Left lung (tissue), 10 donors: ENCODE measurements around the gene CABLES1. TPM values are rescaled to one million over a fixed set of nuclear protein-coding genes. Genes with fewer than 3 reads are reported as not detected.

Source experiments
- ATAC-seq: fragments of 200-7000 bp; cut with Tn5 transposase; one replicate; pipeline ENCODE4 v1.9.1; 2020; ENCODE audit warnings: moderate library complexity
- DNase-seq, 4 donors: peaks; one replicate each; pipeline ENCODE4 v3.0.0-alpha.2; 2013 to 2020
- H3K27ac ChIP-seq, 2 donors: fragments of 200-600 bp; sonication (generic) in 1 of 2; one replicate each; pipeline versions ENCODE4 v1.5.0 to v1.8.0; 2020 to 2021
- H3K27me3 ChIP-seq, 2 donors: fragments of 200-600 bp; sonication (generic) in 1 of 2; one replicate each; pipeline versions ENCODE4 v1.5.0 to v1.8.0; 2020 to 2021
- H3K36me3 ChIP-seq, 2 donors: fragments of 200-600 bp; sonication (generic) in 1 of 2; one replicate each; pipeline versions ENCODE4 v1.5.0 to v1.8.0; 2020 to 2021
- H3K4me1 ChIP-seq, 2 donors: fragments of 200-600 bp; one replicate each; pipeline ENCODE4 v1.8.0; 2021
- H3K4me3 ChIP-seq, 2 donors: fragments of 200-600 bp; sonication (generic) in 1 of 2; one replicate each; pipeline versions ENCODE4 v1.5.0 to v1.8.0; 2020 to 2021; ENCODE audit warnings: mild to moderate bottlenecking in 1 of 2
- H3K9me3 ChIP-seq, 2 donors: fragments of 200-600 bp; sonication (generic) in 1 of 2; one replicate each; pipeline versions ENCODE4 v1.5.0 to v1.8.0; 2020 to 2021
- intact Hi-C, 2 donors: fragments of 100-400 bp; cut with DNase I; formaldehyde crosslinking; loops; one replicate each; pipeline versions ENCODE4 v1.11.2 to v1.14.2; 2022
- polyA plus RNA-seq, 6 donors: library from polyadenylated mRNA; unstranded; fragments of 120-200 nt; gene quantifications; one replicate each; pipeline ENCODE4 v1.2.1, GENCODE V29; 2013; ENCODE audit not compliant: insufficient read length in 6 of 6
- total RNA-seq, 2 donors: library from RNA; stranded (reverse); fragmentation: NEBNext Ultra II Directional; extraction: Animal tissue kit (Norgen Biotek cat#: 25700); gene quantifications; one replicate each; pipeline ENCODE4 v1.2.1, GENCODE V29; 2021
- TF ChIP-seq, protein P1 (sequence below), 2 donors: fragments of 200-600 bp; sonication (generic) in 1 of 2; IDR thresholded peaks; one replicate each; pipeline versions ENCODE4 v1.5.0 to v1.8.0; 2021; ENCODE audit warnings: antibody characterized with exemption in 2 of 2
- donor health status: DM: no; HTN: yes; CAD: no.
- donor health status: DM: no; HTN: no; CAD: no.

The CABLES1 gene
- total and polyA plus RNA-seq, 8 donors = 21.9 to 84.5 (median 71.6) TPM

DNA sequence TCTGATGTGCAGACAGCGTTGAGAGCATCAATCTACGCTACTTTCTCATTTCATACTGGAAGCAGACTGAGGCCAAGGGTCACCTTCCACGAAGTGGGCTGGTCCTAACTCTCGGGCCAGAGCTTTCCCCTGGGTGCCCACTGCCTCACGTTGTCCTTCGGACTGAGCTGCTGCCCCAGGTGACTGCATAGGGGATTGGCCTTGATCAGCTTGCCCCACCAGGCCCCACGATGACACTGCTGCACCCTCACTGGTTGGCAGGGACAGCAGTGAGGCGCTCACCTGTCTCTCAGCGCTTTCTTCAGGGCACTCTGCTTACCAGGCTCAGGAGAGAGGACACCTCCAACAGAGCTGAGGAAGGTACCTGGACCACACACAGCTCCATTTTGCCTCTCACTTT, 47.3 kb downstream of the CABLES1 start:
- DNase-seq = no peak
- TF ChIP-seq, protein P1, sequence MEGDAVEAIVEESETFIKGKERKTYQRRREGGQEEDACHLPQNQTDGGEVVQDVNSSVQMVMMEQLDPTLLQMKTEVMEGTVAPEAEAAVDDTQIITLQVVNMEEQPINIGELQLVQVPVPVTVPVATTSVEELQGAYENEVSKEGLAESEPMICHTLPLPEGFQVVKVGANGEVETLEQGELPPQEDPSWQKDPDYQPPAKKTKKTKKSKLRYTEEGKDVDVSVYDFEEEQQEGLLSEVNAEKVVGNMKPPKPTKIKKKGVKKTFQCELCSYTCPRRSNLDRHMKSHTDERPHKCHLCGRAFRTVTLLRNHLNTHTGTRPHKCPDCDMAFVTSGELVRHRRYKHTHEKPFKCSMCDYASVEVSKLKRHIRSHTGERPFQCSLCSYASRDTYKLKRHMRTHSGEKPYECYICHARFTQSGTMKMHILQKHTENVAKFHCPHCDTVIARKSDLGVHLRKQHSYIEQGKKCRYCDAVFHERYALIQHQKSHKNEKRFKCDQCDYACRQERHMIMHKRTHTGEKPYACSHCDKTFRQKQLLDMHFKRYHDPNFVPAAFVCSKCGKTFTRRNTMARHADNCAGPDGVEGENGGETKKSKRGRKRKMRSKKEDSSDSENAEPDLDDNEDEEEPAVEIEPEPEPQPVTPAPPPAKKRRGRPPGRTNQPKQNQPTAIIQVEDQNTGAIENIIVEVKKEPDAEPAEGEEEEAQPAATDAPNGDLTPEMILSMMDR (IDR thresholded peaks at IDR 0.05) = no peak
- intact Hi-C loops = no loop called here
- H3K4me1 ChIP-seq = peaks cover 11 to 16% of the 10 kb centered on the region in 2 donors
- H3K9me3 ChIP-seq = no peaks in the 10 kb centered on the region
- H3K27me3 ChIP-seq = no peaks in the 10 kb centered on the region
- no peak overlapping the region for H3K4me3 ChIP-seq
- H3K36me3 ChIP-seq = no peaks in the 10 kb centered on the region
- H3K27ac ChIP-seq = no peak overlapping the region
- no peak for ATAC-seq

DNA sequence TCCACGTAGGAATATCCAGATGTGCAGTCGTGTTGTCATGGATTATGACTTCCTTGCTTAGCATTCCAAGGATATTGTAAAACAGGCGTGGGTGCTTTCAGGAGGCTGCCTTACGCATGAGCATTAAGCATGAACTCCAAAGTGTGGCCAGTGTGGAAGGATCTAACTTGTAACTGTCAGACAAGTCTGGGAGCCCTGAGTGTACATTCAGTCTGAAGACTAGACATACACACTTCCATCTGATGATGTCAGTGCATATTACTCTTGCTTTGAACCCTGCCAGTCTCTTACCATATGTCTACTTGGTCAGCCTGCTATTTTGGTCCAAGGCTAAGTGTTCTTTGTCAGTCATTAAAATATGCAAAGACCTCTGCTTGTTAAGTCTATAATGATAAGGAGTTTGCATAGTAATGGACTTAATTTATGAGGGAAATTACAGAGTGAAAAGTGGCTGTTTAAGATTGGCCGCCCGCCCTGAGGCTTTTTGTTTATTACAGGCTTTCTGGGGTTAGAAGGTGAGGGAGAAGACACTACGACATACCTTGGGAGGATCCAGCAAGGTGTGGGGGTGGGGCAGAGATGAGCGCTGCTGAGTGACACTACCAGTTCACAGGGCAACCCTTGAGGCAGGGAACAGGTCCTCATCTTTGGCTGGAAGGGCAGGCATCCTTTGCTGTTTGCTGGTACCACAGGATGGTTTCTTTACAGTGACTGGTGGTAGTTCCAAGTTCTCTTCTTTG, 48.3 kb downstream of the CABLES1 start:
- ATAC-seq = no peak
- intact Hi-C loops = no loop called here
- Histone ChIP-seq H3K9me3 (no peaks in the 10 kb centered on the region), H3K4me1 (peaks cover 8 to 11% of the 10 kb centered on the region in 2 donors), H3K4me3 (no peak overlapping the region), H3K36me3 (no peaks in the 10 kb centered on the region), H3K27me3 (no peaks in the 10 kb centered on the region), H3K27ac (no peak overlapping the region)
- TF ChIP-seq, protein P1 (IDR thresholded peaks at IDR 0.05) = no peak
- no peak for DNase-seq

DNA sequence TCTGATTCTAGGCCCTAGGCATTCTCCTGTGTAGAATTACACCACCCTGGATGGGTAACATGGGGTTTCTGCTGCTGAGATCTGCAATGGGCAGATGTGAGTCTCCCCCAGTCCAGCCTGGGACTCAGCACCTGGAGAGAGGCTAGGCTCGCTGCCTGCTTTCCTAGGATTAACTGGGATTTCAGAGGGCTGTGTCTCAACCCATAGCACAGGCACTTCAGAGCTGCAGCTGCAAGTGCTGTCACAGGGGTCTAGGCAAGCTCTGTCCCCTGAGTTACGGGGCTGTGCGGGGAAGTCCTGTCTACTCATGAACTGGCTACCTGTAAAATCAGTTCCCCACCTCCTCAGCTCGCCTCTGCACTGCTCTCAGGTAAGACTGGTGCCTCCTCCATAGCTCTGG, 51.5 kb downstream of the CABLES1 start:
- H3K27ac ChIP-seq = no peak overlapping the region
- no peak for ATAC-seq
- H3K9me3 ChIP-seq = no peaks in the 10 kb centered on the region
- H3K4me1 ChIP-seq = peaks cover 0 to under 1% of the 10 kb centered on the region in 2 donors
- no peaks in the 10 kb centered on the region for H3K27me3 ChIP-seq
- intact Hi-C loops = no loop called here
- no peak for DNase-seq
- H3K36me3 ChIP-seq = no peaks in the 10 kb centered on the region
- TF ChIP-seq, protein P1 (IDR thresholded peaks at IDR 0.05) = no peak
- H3K4me3 ChIP-seq = no peak overlapping the region

DNA sequence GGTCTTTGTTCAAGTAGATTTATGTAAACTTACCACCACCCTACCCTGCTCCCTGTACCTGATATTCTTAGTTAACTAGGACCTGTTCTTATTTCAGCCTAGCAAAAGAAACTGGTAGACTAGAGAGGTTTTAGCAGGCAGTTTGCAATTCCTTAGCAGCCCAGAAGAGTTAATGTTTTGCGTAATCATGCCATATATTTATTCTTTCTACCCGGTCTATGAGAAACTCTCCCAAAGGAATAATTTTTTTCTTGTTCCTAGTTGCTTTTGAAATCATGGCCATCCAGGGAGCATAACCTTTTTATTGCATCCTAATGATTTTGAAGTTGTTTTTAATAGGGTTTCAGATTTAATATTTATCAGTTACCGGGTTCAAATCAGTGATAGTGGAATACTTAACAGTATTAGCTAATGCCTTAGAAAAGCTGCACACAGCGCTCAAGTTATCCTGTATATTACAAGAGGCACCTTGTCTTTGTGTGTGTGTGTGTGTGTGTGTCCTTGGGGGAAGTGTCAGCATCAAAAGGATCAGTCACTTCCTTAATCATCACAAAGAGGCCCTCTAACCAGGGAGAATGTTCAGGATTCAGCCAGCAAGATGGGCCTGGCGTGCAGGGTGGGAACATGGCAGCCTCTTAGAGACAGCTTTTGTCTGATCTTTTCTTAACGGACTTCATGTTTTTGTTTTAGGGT, 52.9 kb downstream of the CABLES1 start:
- Histone ChIP-seq H3K36me3 (no peaks in the 10 kb centered on the region), H3K27ac (no peak overlapping the region), H3K4me1 (peaks cover 8 to 10% of the 10 kb centered on the region in 2 donors), H3K4me3 (no peak overlapping the region), H3K27me3 (no peaks in the 10 kb centered on the region), H3K9me3 (no peaks in the 10 kb centered on the region)
- ATAC-seq = no peak
- intact Hi-C loops = no loop called here
- DNase-seq = no peak
- TF ChIP-seq, protein P1 (IDR thresholded peaks at IDR 0.05) = no peak

DNA sequence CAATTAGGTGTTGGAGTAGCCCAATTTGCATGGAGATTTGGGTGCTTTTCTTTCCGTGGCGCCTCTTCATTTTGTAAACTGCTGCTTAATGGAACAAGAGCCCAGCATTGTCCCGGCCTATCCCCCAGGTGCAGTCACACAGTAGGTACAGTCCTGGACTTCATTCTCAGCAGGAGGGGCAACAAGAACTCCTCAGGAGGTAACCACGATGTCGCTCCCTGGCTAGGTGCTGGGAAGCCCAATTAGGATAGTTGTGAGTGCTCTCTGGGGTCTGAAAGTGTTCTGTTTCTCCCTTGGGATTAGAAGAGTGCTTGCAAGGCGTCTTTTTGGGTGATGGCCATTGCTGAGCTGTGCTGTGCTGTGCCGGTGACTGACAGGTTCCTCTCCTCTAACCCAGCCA, 53.8 kb downstream of the CABLES1 start:
- Histone ChIP-seq H3K4me3 (no peak overlapping the region), H3K27ac (no peak overlapping the region), H3K9me3 (no peaks in the 10 kb centered on the region), H3K36me3 (no peaks in the 10 kb centered on the region), H3K27me3 (no peaks in the 10 kb centered on the region), H3K4me1 (peaks cover 8 to 10% of the 10 kb centered on the region in 2 donors)
- intact Hi-C loops = no loop called here
- ATAC-seq (no peak), DNase-seq (no peak)
- TF ChIP-seq, protein P1 (IDR thresholded peaks at IDR 0.05) = no peak
